ENCODE measurements around the gene SDHA. TPM values are rescaled to one million over a fixed set of nuclear protein-coding genes. Genes with fewer than 3 reads are reported as not detected.

SDHA gene
- total and polyA plus RNA-seq, 2 of the 8 experiments (the other 6 are each of a cell fraction or from before 2014, with no cell fraction given) = 59.7 to 87.3 TPM

DNA sequence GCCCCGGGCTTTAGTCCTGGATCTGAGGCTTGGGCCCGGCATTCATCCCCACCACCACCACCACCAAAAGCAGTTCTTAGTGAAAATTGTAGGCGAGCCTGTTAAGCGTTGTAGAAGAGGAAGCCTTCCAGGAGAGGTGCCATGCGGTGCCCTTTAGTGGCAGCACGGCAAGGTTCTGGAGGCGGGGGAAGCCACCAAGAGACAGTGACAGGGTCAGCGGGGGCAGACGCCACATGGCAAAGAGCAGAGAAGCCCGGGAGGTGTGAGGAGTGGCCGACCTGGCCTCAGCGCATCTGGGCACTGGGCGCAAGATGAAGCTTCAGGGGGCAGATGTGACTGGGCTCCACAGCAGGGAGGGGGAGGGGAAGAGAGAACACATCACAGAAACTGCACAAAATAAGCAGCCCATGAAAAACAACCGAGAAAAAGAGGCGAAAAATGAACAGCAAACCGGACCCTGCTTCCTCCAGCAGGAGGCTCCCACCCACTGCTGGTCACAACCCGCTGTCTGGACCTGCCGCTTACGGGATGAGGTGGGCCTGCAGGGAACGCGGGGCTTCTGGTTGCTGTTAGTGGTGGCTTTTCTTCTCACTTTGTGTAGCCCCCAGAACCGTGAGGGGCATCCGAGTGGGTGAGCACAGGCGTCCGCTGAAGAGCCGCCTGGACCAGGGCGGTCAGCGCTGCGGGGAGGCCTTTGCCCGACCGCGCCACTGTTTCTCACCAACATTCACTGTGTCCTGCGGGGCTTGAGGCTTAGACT lies 22.5 kb upstream of the SDHA start:
- H3K4ac ChIP-seq (replicated peaks; ENCODE audit: insufficient read length, low read depth, low read length) = no peak overlapping the region
- H3K23ac ChIP-seq (ENCODE audit: insufficient read length) = no peak overlapping the region
- no peak overlapping the region; the same call in 1 of the 2 replicates for H3K27ac ChIP-seq (ENCODE audit: low read depth, low read length)
- POLR2A ChIA-PET (ENCODE audit: partially characterized antibody) = interaction anchor here (1.0 to 1.6 kb wide), 2 partner anchors 8 to 23 kb away, joined by 4 to 5 read pairs; partner anchors contain the start of genes CCDC127 and SDHA
- no peak overlapping the region for H2BK15ac ChIP-seq (ENCODE audit: low read length)
- no peak overlapping the region for H2BK20ac ChIP-seq (ENCODE audit: low read length)
- no peak overlapping the region for H2AK5ac ChIP-seq (ENCODE audit: low read depth, low read length)
- H3K4me1 ChIP-seq (replicated peaks in 1 of 4; ENCODE audit: control insufficient read depth in 3 of 4, insufficient read depth in 4 of 4, low read length in 3 of 4) = no peaks in the 10 kb centered on the region
- CTCF ChIA-PET (ENCODE audit: partially characterized antibody) = interaction anchor here (1.0 to 1.5 kb wide), 2 partner anchors 17 to 24 kb away, joined by 3 to 4 read pairs; no protein-coding TSS in a partner anchor
- no peak overlapping the region for H3K9ac ChIP-seq (replicated peaks in 1 of 4; ENCODE audit: extremely low read depth in 1 of 4, low read depth in 3 of 4, low read length in 3 of 4)
- no peak overlapping the region for H4K8ac ChIP-seq (ENCODE audit: extremely low read depth, insufficient read depth, low read length)
- no peak overlapping the region for H3K4me2 ChIP-seq (ENCODE audit: insufficient read depth in 1 of 2, low read depth in 2 of 2, low read length in 2 of 2)
- no peak for DNase-seq (ENCODE audit: low read depth in 1 of 2, low spot score in 2 of 2)
- no peaks in the 10 kb centered on the region for H3K9me3 ChIP-seq (ENCODE audit: insufficient read depth in 2 of 2, low read depth in 1 of 2, low read length in 1 of 2)
- H2BK5ac ChIP-seq (ENCODE audit: low read depth, low read length) = no peak overlapping the region
- H3K14ac ChIP-seq (ENCODE audit: insufficient read length) = no peak overlapping the region
- H3K56ac ChIP-seq (replicated peaks; ENCODE audit: insufficient read length, low read depth, low read length) = no peak overlapping the region
- no peaks in the 10 kb centered on the region for H3K23me2 ChIP-seq (ENCODE audit: low read depth, low read length)
- H4K5ac ChIP-seq (ENCODE audit: insufficient read length, low read depth, low read length) = no peak overlapping the region
- no peak overlapping the region for H3K18ac ChIP-seq (ENCODE audit: extremely low read depth, low read length)
- no peaks in the 10 kb centered on the region for H3K27me3 ChIP-seq (replicated peaks in 1 of 4; ENCODE audit: control insufficient read depth in 3 of 4, extremely low read depth in 1 of 4, insufficient read depth in 3 of 4, low read length in 3 of 4)
- no peaks in the 10 kb centered on the region for H3K36me3 ChIP-seq (ENCODE audit: control insufficient read depth in 2 of 4, insufficient read depth in 4 of 4, low read length in 3 of 4)
- FAIRE-seq = no peak
- H4K91ac ChIP-seq (replicated peaks; ENCODE audit: insufficient read length, low read length) = no peak overlapping the region
- WGBS, 2 experiments (ENCODE audit: extremely low coverage in 1 of 2, insufficient coverage in 1 of 2, insufficient read length in 1 of 2, insufficient replicate concordance in 2 of 2, low coverage in 1 of 2, low lambda C conversion rate in 2 of 2, missing lambda C conversion rate in 1 of 2) = 86% methylated on average over 32 of the region's 33 CpGs; no CpG with 5 or more reads in 1 of the 2 experiments
- H3K79me1 ChIP-seq (ENCODE audit: low read depth, low read length) = no peaks in the 10 kb centered on the region
- H3K4me3 ChIP-seq (ENCODE audit: extremely low read depth in 1 of 4, insufficient read depth in 2 of 4, low read depth in 3 of 4, low read length in 4 of 4) = no peak overlapping the region
- no peak overlapping the region for H2BK120ac ChIP-seq (replicated peaks; ENCODE audit: low read depth, low read length)
- no peak overlapping the region for H2BK12ac ChIP-seq (ENCODE audit: low read depth, low read length)
- no peaks in the 10 kb centered on the region for H3K79me2 ChIP-seq (ENCODE audit: control insufficient read depth in 1 of 2, insufficient read depth in 2 of 2, low read length in 2 of 2)
- H2AFZ ChIP-seq (ENCODE audit: low read length) = no peak overlapping the region
- H4K20me1 ChIP-seq (replicated peaks in 1 of 2; ENCODE audit: control insufficient read depth in 1 of 2, insufficient read depth in 2 of 2, low read length in 2 of 2) = peaks cover 3 to 6% of the 10 kb centered on the region in 2 experiments
- TF ChIP-seq RAD21 (IDR thresholded peaks at IDR 0.05 in 1 of 2, conservative IDR thresholded peaks at IDR 0.05 in 1 of 2; ENCODE audit: low read depth in 2 of 2, low read length in 2 of 2) (peak; percentile 57 to 63), GTF2F1 (IDR thresholded peaks at IDR 0.05; ENCODE audit: borderline replicate concordance, low read depth, low read length) (no peak), CTBP2 (IDR thresholded peaks at IDR 0.05; ENCODE audit: borderline replicate concordance, insufficient read depth, insufficient read length, low read length) (no peak), RXRA (IDR thresholded peaks at IDR 0.05; ENCODE audit: insufficient read depth, low read depth, low read length) (no peak)
- TF ChIP-seq, protein P1, sequence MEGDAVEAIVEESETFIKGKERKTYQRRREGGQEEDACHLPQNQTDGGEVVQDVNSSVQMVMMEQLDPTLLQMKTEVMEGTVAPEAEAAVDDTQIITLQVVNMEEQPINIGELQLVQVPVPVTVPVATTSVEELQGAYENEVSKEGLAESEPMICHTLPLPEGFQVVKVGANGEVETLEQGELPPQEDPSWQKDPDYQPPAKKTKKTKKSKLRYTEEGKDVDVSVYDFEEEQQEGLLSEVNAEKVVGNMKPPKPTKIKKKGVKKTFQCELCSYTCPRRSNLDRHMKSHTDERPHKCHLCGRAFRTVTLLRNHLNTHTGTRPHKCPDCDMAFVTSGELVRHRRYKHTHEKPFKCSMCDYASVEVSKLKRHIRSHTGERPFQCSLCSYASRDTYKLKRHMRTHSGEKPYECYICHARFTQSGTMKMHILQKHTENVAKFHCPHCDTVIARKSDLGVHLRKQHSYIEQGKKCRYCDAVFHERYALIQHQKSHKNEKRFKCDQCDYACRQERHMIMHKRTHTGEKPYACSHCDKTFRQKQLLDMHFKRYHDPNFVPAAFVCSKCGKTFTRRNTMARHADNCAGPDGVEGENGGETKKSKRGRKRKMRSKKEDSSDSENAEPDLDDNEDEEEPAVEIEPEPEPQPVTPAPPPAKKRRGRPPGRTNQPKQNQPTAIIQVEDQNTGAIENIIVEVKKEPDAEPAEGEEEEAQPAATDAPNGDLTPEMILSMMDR (IDR thresholded peaks at IDR 0.05; ENCODE audit: control extremely low read depth in 1 of 3, insufficient read depth in 1 of 3, low read depth in 1 of 3, low read length in 3 of 3) = peak in 2 of 3 experiments; percentile 49 to 51; a peak in 3 of 4 replicates
- TF ChIP-seq, protein P2, sequence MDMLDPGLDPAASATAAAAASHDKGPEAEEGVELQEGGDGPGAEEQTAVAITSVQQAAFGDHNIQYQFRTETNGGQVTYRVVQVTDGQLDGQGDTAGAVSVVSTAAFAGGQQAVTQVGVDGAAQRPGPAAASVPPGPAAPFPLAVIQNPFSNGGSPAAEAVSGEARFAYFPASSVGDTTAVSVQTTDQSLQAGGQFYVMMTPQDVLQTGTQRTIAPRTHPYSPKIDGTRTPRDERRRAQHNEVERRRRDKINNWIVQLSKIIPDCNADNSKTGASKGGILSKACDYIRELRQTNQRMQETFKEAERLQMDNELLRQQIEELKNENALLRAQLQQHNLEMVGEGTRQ (IDR thresholded peaks at IDR 0.05; ENCODE audit: low read length) = no peak
- TF ChIP-seq, protein P3, sequence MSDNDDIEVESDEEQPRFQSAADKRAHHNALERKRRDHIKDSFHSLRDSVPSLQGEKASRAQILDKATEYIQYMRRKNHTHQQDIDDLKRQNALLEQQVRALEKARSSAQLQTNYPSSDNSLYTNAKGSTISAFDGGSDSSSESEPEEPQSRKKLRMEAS (IDR thresholded peaks at IDR 0.05) = no peak
